HepG2 (cell line): ENCODE results near the gene FAM184B. TPM values are rescaled to one million over a fixed set of nuclear protein-coding genes. Genes with fewer than 3 reads are reported as not detected.

Experiments used
- BCL6 ChIP-seq: IDR thresholded peaks from 2 replicates; pipeline ENCODE4 v1.6.1; 2016; ENCODE audit warnings: missing genetic modification reagents, missing compliant biosample characterization
- GLI4 ChIP-seq: sonication (generic); formaldehyde crosslinking; IDR thresholded peaks from 2 replicates; pipeline ENCODE4 v1.5.1; 2020; ENCODE audit warnings: missing genetic modification reagents, mild to moderate bottlenecking, moderate library complexity, borderline replicate concordance
- HHEX ChIP-seq: IDR thresholded peaks from 2 replicates; pipeline ENCODE4 v1.6.1; 2016; ENCODE audit warnings: control low read depth
- MAZ ChIP-seq, 2 experiments: sonication (generic) in 1 of 2; formaldehyde crosslinking in 1 of 2; IDR thresholded peaks; 2 replicates each; pipeline versions ENCODE4 v1.5.0 to v1.6.1; 2012 to 2020; ENCODE audit warnings: low read depth in 2 of 2, mild to moderate bottlenecking in 2 of 2, borderline replicate concordance in 1 of 2, improper control_type of control experiment in 1 of 2, low read length in 1 of 2, missing genetic modification reagents in 1 of 2, moderate library complexity in 1 of 2
- PHF8 ChIP-seq: sonication (generic); formaldehyde crosslinking; IDR thresholded peaks from 2 replicates; pipeline ENCODE4 v1.5.0; 2020; ENCODE audit warnings: missing genetic modification reagents
- RBFOX2 ChIP-seq: fragments of 200-400 bp; formaldehyde crosslinking; IDR thresholded peaks from 2 replicates; pipeline ENCODE4 v1.6.1; 2017; ENCODE audit warnings: low read depth, mild to moderate bottlenecking, low read length
- SP1 ChIP-seq, 2 experiments: fragments of 450-650 bp in 1 of 2; sonication (generic) in 1 of 2; formaldehyde crosslinking in 1 of 2; IDR thresholded peaks; 2 replicates each; pipeline versions ENCODE4 v1.4.0 to v1.6.1; 2016 to 2020; ENCODE audit warnings: missing genetic modification reagents in 1 of 2
- TAF1 ChIP-seq: sonication (generic); formaldehyde crosslinking; IDR thresholded peaks from 2 replicates; pipeline ENCODE4 v1.4.0; 2020; ENCODE audit warnings: missing genetic modification reagents
- ZC3H4 ChIP-seq: sonication (generic); formaldehyde crosslinking; IDR thresholded peaks from 2 replicates; pipeline ENCODE4 v1.4.0; 2020; ENCODE audit warnings: missing genetic modification reagents, borderline replicate concordance
- ZMYM2 ChIP-seq: sonication (generic); formaldehyde crosslinking; IDR thresholded peaks from 2 replicates; pipeline ENCODE4 v1.8.0; 2022; ENCODE audit warnings: mild to moderate bottlenecking, missing genetic modification reagents
- ZNF251 ChIP-seq: sonication (generic); formaldehyde crosslinking; IDR thresholded peaks from 2 replicates; pipeline ENCODE4 v1.9.0; 2021; ENCODE audit warnings: mild to moderate bottlenecking, missing genetic modification reagents
- ZNF383 ChIP-seq: sonication (generic); formaldehyde crosslinking; IDR thresholded peaks from 2 replicates; pipeline ENCODE4 v1.4.0; 2020; ENCODE audit warnings: missing genetic modification reagents, mild to moderate bottlenecking, borderline replicate concordance
- ZNF572 ChIP-seq: sonication (generic); formaldehyde crosslinking; IDR thresholded peaks from 2 replicates; pipeline ENCODE4 v1.5.1; 2020; ENCODE audit warnings: mild to moderate bottlenecking, missing genetic modification reagents
- ZNF790 ChIP-seq: sonication (generic); formaldehyde crosslinking; IDR thresholded peaks from 2 replicates; pipeline ENCODE4 v1.8.0; 2022; ENCODE audit warnings: missing genetic modification reagents, mild to moderate bottlenecking, borderline replicate concordance
- polyA plus RNA-seq, 8 experiments: library from polyadenylated mRNA; depleted of rRNA in 3 of 8; stranded (reverse) in 7 of 8; unstranded in 1 of 8; fragments of >200 nt; fragmentation: Illumina TruSeq in 4 of 8; extraction: Trizol in 4 of 8; gene quantifications; 2 replicates each; pipeline versions ENCODE4 v1.2.1 to v1.2.3, GENCODE V29; 2011 to 2016; ENCODE audit warnings: low read depth in 4 of 8, missing spikeins in 1 of 8, mixed read lengths in 1 of 8; ENCODE audit not compliant: insufficient read depth in 1 of 8
- total RNA-seq, 5 experiments: library from RNA; depleted of rRNA; stranded (reverse); fragments of >200 nt; fragmentation: Illumina TruSeq; extraction: Trizol; gene quantifications; 2 replicates each; pipeline ENCODE4 v1.2.3, GENCODE V29; 2016; ENCODE audit warnings: low read depth in 1 of 5
- TF ChIP-seq, protein P1 (sequence below): sonication (generic); formaldehyde crosslinking; IDR thresholded peaks from 2 replicates; pipeline ENCODE4 v1.4.0; 2020; ENCODE audit warnings: mild to moderate bottlenecking, missing genetic modification reagents
- TF ChIP-seq, protein P2 (sequence below): sonication (generic); formaldehyde crosslinking; IDR thresholded peaks from 2 replicates; pipeline ENCODE4 v1.4.0; 2020; ENCODE audit warnings: mild to moderate bottlenecking, missing genetic modification reagents, borderline replicate concordance
- TF ChIP-seq, protein P3 (sequence below): sonication (generic); formaldehyde crosslinking; IDR thresholded peaks from 2 replicates; pipeline ENCODE4 v1.8.1; 2023; ENCODE audit warnings: missing genetic modification reagents, inconsistent platforms, borderline replicate concordance
- TF ChIP-seq, protein P4 (sequence below): sonication (generic); formaldehyde crosslinking; IDR thresholded peaks from 2 replicates; pipeline ENCODE4 v1.9.0; 2021; ENCODE audit warnings: missing genetic modification reagents, borderline replicate concordance

Gene FAM184B
- total and polyA plus RNA-seq, 2 of the 13 experiments (the other 11 are each of a cell fraction or from before 2014, with no cell fraction given), result not detected

DNA sequence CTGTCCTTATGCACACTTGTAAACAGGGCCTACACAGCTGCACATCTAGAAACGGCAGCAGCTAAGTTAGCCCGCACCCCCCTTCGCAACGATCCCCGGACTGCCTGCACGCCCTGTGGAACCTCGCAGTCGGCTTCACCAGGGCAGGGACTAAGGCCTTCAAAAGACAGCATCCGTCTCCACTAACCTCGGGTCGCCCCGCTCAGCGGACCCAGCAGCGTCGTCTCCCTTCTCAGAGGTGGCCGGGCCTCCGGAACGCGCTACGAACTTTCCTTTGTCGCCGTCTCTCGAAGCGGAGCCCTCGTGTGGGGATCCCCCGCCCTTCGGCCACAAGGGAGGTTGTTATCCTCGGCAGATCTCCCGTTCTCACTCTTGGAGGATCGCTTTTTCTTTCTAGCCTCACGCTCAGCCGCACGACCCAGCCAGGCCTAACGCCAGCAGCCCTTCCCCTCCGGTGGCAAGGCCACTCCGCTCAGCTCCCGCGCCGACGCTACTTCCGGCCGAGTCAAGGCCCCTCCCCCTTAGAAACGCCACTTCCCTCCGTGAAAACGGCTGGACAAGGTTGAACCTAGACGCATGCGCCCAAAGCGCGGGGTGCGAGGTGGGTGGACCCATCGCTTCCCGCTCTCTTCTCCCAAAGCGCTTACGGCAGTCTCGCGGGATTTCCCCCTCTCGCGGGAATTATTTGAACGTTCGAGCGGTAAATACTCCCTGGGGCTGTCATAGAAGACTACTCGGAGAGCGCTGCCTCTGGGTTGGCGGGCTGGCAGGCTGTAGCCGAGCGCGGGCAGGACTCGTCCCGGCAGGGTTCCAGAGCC, 29.0 kb upstream of the FAM184B start, which contains the start of the genes DCAF16 and NCAPG (continued):
- TF ChIP-seq ZMYM2 (CRISPR knock-in tag) (peak; percentile 74; the same call in 1 of the 2 replicates), PHF8 (CRISPR knock-in tag) (peak; percentile 97), RBFOX2 (peak; percentile 92), ZNF790 (peak; percentile 71; the same call in 1 of the 2 replicates), HHEX (CRISPR knock-in tag) (no peak), SP1 (IDR thresholded peaks at IDR 0.05) (peak; percentile 92), SP1 (CRISPR knock-in tag; IDR thresholded peaks at IDR 0.05) (peak; percentile 86), BCL6 (CRISPR knock-in tag) (peak; percentile 46; the same call in 1 of the 2 replicates), ZNF572 (CRISPR knock-in tag) (peak; percentile 86), ZNF383 (CRISPR knock-in tag) (peak; percentile 57; the same call in 1 of the 2 replicates), TAF1 (CRISPR knock-in tag) (peak; percentile 91), MAZ (IDR thresholded peaks at IDR 0.05; ENCODE audit: borderline replicate concordance, low read depth, low read length) (no peak), MAZ (CRISPR knock-in tag; IDR thresholded peaks at IDR 0.05; ENCODE audit: low read depth) (peak; percentile 94), ZNF251 (no peak), ZC3H4 (CRISPR knock-in tag) (no peak), GLI4 (peak; percentile 63; the same call in 1 of the 2 replicates)
- TF ChIP-seq, protein P1, sequence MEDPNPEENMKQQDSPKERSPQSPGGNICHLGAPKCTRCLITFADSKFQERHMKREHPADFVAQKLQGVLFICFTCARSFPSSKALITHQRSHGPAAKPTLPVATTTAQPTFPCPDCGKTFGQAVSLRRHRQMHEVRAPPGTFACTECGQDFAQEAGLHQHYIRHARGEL (CRISPR knock-in tag), result peak; percentile 36; the same call in 1 of the 2 replicates
- TF ChIP-seq, protein P2, sequence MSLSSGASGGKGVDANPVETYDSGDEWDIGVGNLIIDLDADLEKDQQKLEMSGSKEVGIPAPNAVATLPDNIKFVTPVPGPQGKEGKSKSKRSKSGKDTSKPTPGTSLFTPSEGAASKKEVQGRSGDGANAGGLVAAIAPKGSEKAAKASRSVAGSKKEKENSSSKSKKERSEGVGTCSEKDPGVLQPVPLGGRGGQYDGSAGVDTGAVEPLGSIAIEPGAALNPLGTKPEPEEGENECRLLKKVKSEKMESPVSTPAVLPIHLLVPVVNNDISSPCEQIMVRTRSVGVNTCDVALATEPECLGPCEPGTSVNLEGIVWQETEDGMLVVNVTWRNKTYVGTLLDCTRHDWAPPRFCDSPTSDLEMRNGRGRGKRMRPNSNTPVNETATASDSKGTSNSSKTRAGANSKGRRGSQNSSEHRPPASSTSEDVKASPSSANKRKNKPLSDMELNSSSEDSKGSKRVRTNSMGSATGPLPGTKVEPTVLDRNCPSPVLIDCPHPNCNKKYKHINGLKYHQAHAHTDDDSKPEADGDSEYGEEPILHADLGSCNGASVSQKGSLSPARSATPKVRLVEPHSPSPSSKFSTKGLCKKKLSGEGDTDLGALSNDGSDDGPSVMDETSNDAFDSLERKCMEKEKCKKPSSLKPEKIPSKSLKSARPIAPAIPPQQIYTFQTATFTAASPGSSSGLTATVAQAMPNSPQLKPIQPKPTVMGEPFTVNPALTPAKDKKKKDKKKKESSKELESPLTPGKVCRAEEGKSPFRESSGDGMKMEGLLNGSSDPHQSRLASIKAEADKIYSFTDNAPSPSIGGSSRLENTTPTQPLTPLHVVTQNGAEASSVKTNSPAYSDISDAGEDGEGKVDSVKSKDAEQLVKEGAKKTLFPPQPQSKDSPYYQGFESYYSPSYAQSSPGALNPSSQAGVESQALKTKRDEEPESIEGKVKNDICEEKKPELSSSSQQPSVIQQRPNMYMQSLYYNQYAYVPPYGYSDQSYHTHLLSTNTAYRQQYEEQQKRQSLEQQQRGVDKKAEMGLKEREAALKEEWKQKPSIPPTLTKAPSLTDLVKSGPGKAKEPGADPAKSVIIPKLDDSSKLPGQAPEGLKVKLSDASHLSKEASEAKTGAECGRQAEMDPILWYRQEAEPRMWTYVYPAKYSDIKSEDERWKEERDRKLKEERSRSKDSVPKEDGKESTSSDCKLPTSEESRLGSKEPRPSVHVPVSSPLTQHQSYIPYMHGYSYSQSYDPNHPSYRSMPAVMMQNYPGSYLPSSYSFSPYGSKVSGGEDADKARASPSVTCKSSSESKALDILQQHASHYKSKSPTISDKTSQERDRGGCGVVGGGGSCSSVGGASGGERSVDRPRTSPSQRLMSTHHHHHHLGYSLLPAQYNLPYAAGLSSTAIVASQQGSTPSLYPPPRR, result peak; percentile 43; the same call in 1 of the 2 replicates
- TF ChIP-seq, protein P3, sequence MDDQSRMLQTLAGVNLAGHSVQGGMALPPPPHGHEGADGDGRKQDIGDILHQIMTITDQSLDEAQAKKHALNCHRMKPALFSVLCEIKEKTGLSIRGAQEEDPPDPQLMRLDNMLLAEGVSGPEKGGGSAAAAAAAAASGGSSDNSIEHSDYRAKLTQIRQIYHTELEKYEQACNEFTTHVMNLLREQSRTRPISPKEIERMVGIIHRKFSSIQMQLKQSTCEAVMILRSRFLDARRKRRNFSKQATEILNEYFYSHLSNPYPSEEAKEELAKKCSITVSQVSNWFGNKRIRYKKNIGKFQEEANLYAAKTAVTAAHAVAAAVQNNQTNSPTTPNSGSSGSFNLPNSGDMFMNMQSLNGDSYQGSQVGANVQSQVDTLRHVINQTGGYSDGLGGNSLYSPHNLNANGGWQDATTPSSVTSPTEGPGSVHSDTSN (CRISPR knock-in tag), result 0 out of 2 replicates have a peak, but pooled peaks have one; percentile 35
- TF ChIP-seq, protein P4, sequence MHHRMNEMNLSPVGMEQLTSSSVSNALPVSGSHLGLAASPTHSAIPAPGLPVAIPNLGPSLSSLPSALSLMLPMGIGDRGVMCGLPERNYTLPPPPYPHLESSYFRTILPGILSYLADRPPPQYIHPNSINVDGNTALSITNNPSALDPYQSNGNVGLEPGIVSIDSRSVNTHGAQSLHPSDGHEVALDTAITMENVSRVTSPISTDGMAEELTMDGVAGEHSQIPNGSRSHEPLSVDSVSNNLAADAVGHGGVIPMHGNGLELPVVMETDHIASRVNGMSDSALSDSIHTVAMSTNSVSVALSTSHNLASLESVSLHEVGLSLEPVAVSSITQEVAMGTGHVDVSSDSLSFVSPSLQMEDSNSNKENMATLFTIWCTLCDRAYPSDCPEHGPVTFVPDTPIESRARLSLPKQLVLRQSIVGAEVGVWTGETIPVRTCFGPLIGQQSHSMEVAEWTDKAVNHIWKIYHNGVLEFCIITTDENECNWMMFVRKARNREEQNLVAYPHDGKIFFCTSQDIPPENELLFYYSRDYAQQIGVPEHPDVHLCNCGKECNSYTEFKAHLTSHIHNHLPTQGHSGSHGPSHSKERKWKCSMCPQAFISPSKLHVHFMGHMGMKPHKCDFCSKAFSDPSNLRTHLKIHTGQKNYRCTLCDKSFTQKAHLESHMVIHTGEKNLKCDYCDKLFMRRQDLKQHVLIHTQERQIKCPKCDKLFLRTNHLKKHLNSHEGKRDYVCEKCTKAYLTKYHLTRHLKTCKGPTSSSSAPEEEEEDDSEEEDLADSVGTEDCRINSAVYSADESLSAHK (CRISPR knock-in tag), result no peak
